WTC11 (cell line): ENCODE data around the gene DAPK1. TPM values are rescaled to one million over a fixed set of nuclear protein-coding genes. Genes with fewer than 3 reads are reported as not detected.

Source experiments
- ATAC-seq: fragments of 200-7000 bp; cut with Tn5 transposase; 2 replicates; pipeline ENCODE4 v1.10.0; 2021; ENCODE audit warnings: mild to moderate bottlenecking, moderate library complexity
- CTCF ChIA-PET: fragments of 300-600 bp; sonication (Branson Sonifier 250); formaldehyde crosslinking; loops from one replicate; lab custom pipeline; 2021; ENCODE audit warnings: antibody characterized with exemption; lab: Charles Lee
- POLR2A ChIA-PET: fragments of 350-600 bp; sonication (Branson Sonifier 250); formaldehyde crosslinking; loops from one replicate; lab custom pipeline; 2021; ENCODE audit warnings: antibody characterized with exemption; lab: Charles Lee
- DNase-seq: peaks from one replicate; pipeline ENCODE4 v3.0.0; 2021; ENCODE audit warnings: low spot score
- H3K27ac Mint-ChIP-seq: 2 replicates; pipeline ENCODE4 v1.8.0; 2021; ENCODE audit warnings: mixed read lengths
- H3K27me3 Mint-ChIP-seq: 2 replicates; pipeline ENCODE4 v1.8.0; 2021; ENCODE audit warnings: low read depth, mild to moderate bottlenecking, moderate library complexity, mixed read lengths
- H3K36me3 Mint-ChIP-seq: 2 replicates; pipeline ENCODE4 v1.8.0; 2021; ENCODE audit warnings: mixed read lengths
- H3K4me1 Mint-ChIP-seq: 2 replicates; pipeline ENCODE4 v1.8.0; 2022; ENCODE audit warnings: mixed read lengths
- H3K4me3 Mint-ChIP-seq: 2 replicates; pipeline ENCODE4 v1.8.0; 2021; ENCODE audit warnings: mild to moderate bottlenecking, moderate library complexity, mixed read lengths
- H3K9me3 Mint-ChIP-seq: 2 replicates; pipeline ENCODE4 v1.8.0; 2021; ENCODE audit warnings: mixed read lengths
- ATF1 ChIP-seq: sonication (generic); formaldehyde crosslinking; IDR thresholded peaks from 2 replicates; pipeline ENCODE4 v1.8.1; 2023; ENCODE audit warnings: mild to moderate bottlenecking, moderate library complexity, missing genetic modification reagents
- CBFB ChIP-seq: sonication (generic); formaldehyde crosslinking; IDR thresholded peaks from 2 replicates; pipeline ENCODE4 v1.8.1; 2022; ENCODE audit warnings: mild to moderate bottlenecking, low read depth, missing genetic modification reagents
- CREB1 ChIP-seq: sonication (generic); formaldehyde crosslinking; IDR thresholded peaks from 2 replicates; pipeline ENCODE4 v1.8.0; 2023; ENCODE audit warnings: mild to moderate bottlenecking, missing genetic modification reagents
- ESRRA ChIP-seq: sonication (generic); formaldehyde crosslinking; IDR thresholded peaks from 2 replicates; pipeline ENCODE4 v1.8.1; 2022; ENCODE audit warnings: mild to moderate bottlenecking, missing genetic modification reagents, borderline replicate concordance
- ETV6 ChIP-seq: sonication (generic); formaldehyde crosslinking; IDR thresholded peaks from 2 replicates; pipeline ENCODE4 v1.8.1; 2022; ENCODE audit warnings: mild to moderate bottlenecking, missing genetic modification reagents
- GABPB1 ChIP-seq: sonication (generic); formaldehyde crosslinking; IDR thresholded peaks from 2 replicates; pipeline ENCODE4 v1.8.1; 2023; ENCODE audit warnings: mild to moderate bottlenecking, missing genetic modification reagents
- HMGA2 ChIP-seq: fragments of 250-450 bp; sonication (Bioruptor Pico); IDR thresholded peaks from 2 replicates; pipeline ENCODE4 v1.4.0; 2021; ENCODE audit warnings: mild to moderate bottlenecking, moderate library complexity
- KAT7 ChIP-seq: sonication (generic); formaldehyde crosslinking; IDR thresholded peaks from 2 replicates; pipeline ENCODE4 v1.8.1; 2023; ENCODE audit warnings: missing genetic modification reagents, mild to moderate bottlenecking, borderline replicate concordance
- MXD4 ChIP-seq: fragments of 250-450 bp; sonication (Bioruptor Pico); IDR thresholded peaks from 2 replicates; pipeline ENCODE4 v1.8.0; 2021; ENCODE audit warnings: mild to moderate bottlenecking, moderate library complexity, borderline replicate concordance
- NR3C1 ChIP-seq: sonication (generic); formaldehyde crosslinking; conservative IDR thresholded peaks from 2 replicates; pipeline ENCODE4 v1.8.1; 2023; ENCODE audit warnings: low read depth, mild to moderate bottlenecking, missing genetic modification reagents
- RORB ChIP-seq: fragments of 250-450 bp; sonication (Bioruptor Pico); IDR thresholded peaks from 2 replicates; pipeline ENCODE4 v1.9.0; 2021; ENCODE audit warnings: mild to moderate bottlenecking
- SMAD4 ChIP-seq: sonication (generic); formaldehyde crosslinking; IDR thresholded peaks from 2 replicates; pipeline ENCODE4 v1.8.0; 2022; ENCODE audit warnings: mild to moderate bottlenecking, missing genetic modification reagents
- TP53 ChIP-seq: sonication (generic); formaldehyde crosslinking; IDR thresholded peaks from 2 replicates; pipeline ENCODE4 v1.8.1; 2023; ENCODE audit warnings: mild to moderate bottlenecking, missing genetic modification reagents
- ZNF671 ChIP-seq: fragments of 250-450 bp; sonication (Bioruptor Pico); IDR thresholded peaks from 2 replicates; pipeline ENCODE4 v1.8.0; 2021; ENCODE audit warnings: mild to moderate bottlenecking
- total RNA-seq: library from RNA; stranded (reverse); gene quantifications from 3 replicates; pipeline ENCODE4 v1.2.3, GENCODE V29; 2021
- TF ChIP-seq, protein P1 (sequence below): sonication (generic); formaldehyde crosslinking; IDR thresholded peaks from 2 replicates; pipeline ENCODE4 v1.8.1; 2022; ENCODE audit warnings: mild to moderate bottlenecking, missing genetic modification reagents, moderate library complexity, borderline replicate concordance
- TF ChIP-seq, protein P2 (sequence below): fragments of 250-450 bp; sonication (Bioruptor Pico); IDR thresholded peaks from 2 replicates; pipeline ENCODE4 v2.1.2; 2022; ENCODE audit warnings: mild to moderate bottlenecking, moderate library complexity
- TF ChIP-seq, protein P3 (sequence below): sonication (generic); formaldehyde crosslinking; IDR thresholded peaks from 2 replicates; pipeline ENCODE4 v1.8.1; 2023; ENCODE audit warnings: mild to moderate bottlenecking, missing genetic modification reagents
- TF ChIP-seq, protein P4 (sequence below): fragments of 250-450 bp; sonication (Bioruptor Pico); conservative IDR thresholded peaks from 2 replicates; pipeline ENCODE4 v1.9.0; 2021; ENCODE audit warnings: mild to moderate bottlenecking
- TF ChIP-seq, protein P5 (sequence below): sonication (generic); formaldehyde crosslinking; IDR thresholded peaks from 2 replicates; pipeline ENCODE4 v1.8.0; 2022; ENCODE audit warnings: mild to moderate bottlenecking, missing genetic modification reagents
- TF ChIP-seq, protein P6 (sequence below): sonication (generic); formaldehyde crosslinking; IDR thresholded peaks from 2 replicates; pipeline ENCODE4 v1.8.1; 2023; ENCODE audit warnings: mild to moderate bottlenecking, missing genetic modification reagents

DAPK1 gene
- total RNA-seq, 1 experiment from 2014 or later, result 129 TPM

DNA sequence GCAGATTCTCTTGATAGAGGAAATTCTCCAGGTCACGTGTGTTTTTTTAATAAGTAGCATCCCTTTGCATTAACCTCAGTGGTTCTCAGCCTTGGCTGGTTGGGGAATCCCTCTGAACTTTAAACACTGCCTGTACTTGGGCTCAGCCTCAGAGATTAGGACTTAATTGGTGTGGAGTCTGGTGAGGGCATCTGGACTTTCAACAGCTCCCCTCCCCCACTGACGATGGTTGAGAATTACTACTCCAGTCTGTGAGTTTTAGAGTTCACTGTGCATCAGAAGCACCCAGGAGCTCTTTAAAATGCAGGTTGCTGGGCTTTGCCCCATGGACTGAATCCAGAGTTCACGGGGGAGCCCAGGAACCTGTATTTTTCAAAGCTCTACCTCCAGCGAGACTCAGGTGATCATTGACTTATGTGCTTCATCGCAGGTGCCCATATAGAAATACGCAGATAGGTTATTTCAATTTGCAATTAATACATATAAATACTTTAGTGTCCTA lies 71.4 kb downstream of the DAPK1 start:
- CTCF ChIA-PET, result no interaction called here
- H3K27me3 Mint-ChIP-seq, result no peaks in the 10 kb centered on the region
- no peak for ATAC-seq
- H3K27ac Mint-ChIP-seq, result no peak overlapping the region
- POLR2A ChIA-PET, result no interaction called here
- no peaks in the 10 kb centered on the region for H3K9me3 Mint-ChIP-seq
- peaks cover 82% of the 10 kb centered on the region for H3K4me1 Mint-ChIP-seq
- peaks cover 9% of the 10 kb centered on the region for H3K36me3 Mint-ChIP-seq
- TF ChIP-seq ATF1 (CRISPR knock-in tag) (no peak), SMAD4 (CRISPR knock-in tag) (no peak), ESRRA (CRISPR knock-in tag) (no peak), ETV6 (CRISPR knock-in tag) (no peak), RORB (CRISPR knock-in tag) (no peak), HMGA2 (no peak), CREB1 (CRISPR knock-in tag) (no peak)
- TF ChIP-seq, protein P1, sequence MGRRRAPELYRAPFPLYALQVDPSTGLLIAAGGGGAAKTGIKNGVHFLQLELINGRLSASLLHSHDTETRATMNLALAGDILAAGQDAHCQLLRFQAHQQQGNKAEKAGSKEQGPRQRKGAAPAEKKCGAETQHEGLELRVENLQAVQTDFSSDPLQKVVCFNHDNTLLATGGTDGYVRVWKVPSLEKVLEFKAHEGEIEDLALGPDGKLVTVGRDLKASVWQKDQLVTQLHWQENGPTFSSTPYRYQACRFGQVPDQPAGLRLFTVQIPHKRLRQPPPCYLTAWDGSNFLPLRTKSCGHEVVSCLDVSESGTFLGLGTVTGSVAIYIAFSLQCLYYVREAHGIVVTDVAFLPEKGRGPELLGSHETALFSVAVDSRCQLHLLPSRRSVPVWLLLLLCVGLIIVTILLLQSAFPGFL (CRISPR knock-in tag), result no peak
- H3K4me3 Mint-ChIP-seq, result no peak overlapping the region
- DNase-seq, result no peak

DNA sequence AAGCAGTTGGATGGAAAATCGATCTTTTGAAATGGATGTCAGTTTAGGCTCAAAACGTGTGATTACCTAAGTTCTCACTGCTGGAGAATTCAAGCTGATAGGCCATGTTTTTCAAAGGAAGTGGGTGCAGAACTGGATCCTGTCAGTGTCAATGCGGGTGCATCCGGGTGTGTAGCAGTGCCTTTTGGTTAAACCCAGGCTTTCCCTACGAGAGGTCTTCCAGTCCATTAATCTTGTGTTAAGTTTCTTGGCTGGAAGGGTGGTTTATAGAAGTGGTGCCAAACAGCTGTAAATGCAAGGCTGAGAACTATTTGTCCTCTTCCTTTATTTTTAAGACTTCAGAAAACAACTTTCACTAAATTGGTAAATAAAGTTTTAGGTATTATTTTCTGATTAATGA lies 71.9 kb downstream of the DAPK1 start:
- TF ChIP-seq, protein P2, sequence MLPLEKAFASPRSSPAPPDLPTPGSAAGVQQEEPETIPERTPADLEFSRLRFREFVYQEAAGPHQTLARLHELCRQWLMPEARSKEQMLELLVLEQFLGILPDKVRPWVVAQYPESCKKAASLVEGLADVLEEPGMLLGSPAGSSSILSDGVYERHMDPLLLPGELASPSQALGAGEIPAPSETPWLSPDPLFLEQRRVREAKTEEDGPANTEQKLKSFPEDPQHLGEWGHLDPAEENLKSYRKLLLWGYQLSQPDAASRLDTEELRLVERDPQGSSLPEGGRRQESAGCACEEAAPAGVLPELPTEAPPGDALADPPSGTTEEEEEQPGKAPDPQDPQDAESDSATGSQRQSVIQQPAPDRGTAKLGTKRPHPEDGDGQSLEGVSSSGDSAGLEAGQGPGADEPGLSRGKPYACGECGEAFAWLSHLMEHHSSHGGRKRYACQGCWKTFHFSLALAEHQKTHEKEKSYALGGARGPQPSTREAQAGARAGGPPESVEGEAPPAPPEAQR (CRISPR knock-in tag), result no peak
- TF ChIP-seq KAT7 (CRISPR knock-in tag) (no peak), CBFB (CRISPR knock-in tag) (no peak), GABPB1 (no peak), NR3C1 (CRISPR knock-in tag) (no peak), MXD4 (CRISPR knock-in tag) (no peak), TP53 (CRISPR knock-in tag) (no peak), ESRRA (CRISPR knock-in tag) (no peak), ETV6 (CRISPR knock-in tag) (no peak), ZNF671 (CRISPR knock-in tag) (no peak), HMGA2 (no peak), SMAD4 (CRISPR knock-in tag) (no peak)
- TF ChIP-seq, protein P3, sequence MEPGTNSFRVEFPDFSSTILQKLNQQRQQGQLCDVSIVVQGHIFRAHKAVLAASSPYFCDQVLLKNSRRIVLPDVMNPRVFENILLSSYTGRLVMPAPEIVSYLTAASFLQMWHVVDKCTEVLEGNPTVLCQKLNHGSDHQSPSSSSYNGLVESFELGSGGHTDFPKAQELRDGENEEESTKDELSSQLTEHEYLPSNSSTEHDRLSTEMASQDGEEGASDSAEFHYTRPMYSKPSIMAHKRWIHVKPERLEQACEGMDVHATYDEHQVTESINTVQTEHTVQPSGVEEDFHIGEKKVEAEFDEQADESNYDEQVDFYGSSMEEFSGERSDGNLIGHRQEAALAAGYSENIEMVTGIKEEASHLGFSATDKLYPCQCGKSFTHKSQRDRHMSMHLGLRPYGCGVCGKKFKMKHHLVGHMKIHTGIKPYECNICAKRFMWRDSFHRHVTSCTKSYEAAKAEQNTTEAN (CRISPR knock-in tag), result no peak
- TF ChIP-seq, protein P4, sequence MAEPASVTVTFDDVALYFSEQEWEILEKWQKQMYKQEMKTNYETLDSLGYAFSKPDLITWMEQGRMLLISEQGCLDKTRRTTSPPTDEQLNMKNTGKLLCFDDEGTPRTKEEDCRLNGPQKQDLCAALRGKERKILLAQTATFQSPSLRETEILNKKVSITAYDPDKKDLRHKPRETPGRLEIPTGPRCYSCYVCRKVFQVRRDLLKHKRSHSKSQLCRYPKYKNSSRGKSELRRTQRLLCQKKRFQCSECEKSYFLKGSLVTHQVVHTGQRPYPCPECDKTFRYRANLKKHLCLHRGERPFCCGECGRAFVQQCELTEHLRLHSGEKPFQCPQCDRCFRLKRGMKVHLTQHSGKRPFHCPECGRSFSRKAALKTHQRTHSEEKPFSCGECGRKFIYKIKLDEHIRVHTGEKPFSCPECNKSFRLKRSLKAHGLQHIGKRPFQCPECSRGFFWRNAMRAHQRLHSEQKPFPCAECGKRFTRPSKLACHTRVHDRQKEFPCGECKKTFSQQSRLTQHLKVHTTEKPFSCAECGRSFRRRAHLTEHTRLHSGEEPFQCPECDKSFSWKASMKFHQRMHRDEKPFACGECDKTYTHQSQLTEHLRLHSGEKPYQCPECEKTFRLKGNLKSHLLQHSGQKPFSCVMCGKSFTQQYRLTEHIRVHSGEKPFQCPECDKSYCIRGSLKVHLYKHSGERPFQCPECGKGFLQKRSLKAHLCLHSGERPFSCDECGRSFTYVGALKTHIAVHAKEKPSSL, result no peak
- TF ChIP-seq, protein P5, sequence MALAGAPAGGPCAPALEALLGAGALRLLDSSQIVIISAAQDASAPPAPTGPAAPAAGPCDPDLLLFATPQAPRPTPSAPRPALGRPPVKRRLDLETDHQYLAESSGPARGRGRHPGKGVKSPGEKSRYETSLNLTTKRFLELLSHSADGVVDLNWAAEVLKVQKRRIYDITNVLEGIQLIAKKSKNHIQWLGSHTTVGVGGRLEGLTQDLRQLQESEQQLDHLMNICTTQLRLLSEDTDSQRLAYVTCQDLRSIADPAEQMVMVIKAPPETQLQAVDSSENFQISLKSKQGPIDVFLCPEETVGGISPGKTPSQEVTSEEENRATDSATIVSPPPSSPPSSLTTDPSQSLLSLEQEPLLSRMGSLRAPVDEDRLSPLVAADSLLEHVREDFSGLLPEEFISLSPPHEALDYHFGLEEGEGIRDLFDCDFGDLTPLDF (CRISPR knock-in tag), result no peak
- TF ChIP-seq, protein P6, sequence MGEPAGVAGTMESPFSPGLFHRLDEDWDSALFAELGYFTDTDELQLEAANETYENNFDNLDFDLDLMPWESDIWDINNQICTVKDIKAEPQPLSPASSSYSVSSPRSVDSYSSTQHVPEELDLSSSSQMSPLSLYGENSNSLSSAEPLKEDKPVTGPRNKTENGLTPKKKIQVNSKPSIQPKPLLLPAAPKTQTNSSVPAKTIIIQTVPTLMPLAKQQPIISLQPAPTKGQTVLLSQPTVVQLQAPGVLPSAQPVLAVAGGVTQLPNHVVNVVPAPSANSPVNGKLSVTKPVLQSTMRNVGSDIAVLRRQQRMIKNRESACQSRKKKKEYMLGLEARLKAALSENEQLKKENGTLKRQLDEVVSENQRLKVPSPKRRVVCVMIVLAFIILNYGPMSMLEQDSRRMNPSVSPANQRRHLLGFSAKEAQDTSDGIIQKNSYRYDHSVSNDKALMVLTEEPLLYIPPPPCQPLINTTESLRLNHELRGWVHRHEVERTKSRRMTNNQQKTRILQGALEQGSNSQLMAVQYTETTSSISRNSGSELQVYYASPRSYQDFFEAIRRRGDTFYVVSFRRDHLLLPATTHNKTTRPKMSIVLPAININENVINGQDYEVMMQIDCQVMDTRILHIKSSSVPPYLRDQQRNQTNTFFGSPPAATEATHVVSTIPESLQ, result no peak
- Mint-ChIP-seq H3K36me3 (peaks cover 8% of the 10 kb centered on the region), H3K4me1 (peaks cover 80% of the 10 kb centered on the region), H3K4me3 (no peak overlapping the region), H3K27ac (no peak overlapping the region), H3K9me3 (no peaks in the 10 kb centered on the region), H3K27me3 (no peaks in the 10 kb centered on the region)
- POLR2A ChIA-PET, result no interaction called here
- CTCF ChIA-PET, result no interaction called here
- DNase-seq, result no peak
- ATAC-seq, result no peak
